Measurements from ENCODE around the gene INTS7.

- TF ChIP-seq ZNF8 (CRISPR knock-in tag; IDR thresholded peaks at IDR 0.05) (no peak), CSRNP3 (CRISPR knock-in tag; IDR thresholded peaks at IDR 0.05) (no peak), ZNF565 (CRISPR knock-in tag; conservative IDR thresholded peaks at IDR 0.05; ENCODE audit: low read depth) (no peak), ARNTL (CRISPR knock-in tag; IDR thresholded peaks at IDR 0.05; ENCODE audit: borderline replicate concordance, low read depth) (no peak), CREB5 (CRISPR knock-in tag; IDR thresholded peaks at IDR 0.05; ENCODE audit: low read depth) (no peak), PPARA (CRISPR knock-in tag; IDR thresholded peaks at IDR 0.05; ENCODE audit: borderline replicate concordance) (no peak), ZFP3 (CRISPR knock-in tag; IDR thresholded peaks at IDR 0.05) (no peak), TOX (CRISPR knock-in tag; IDR thresholded peaks at IDR 0.05; ENCODE audit: borderline replicate concordance) (no peak), ZC3H10 (CRISPR knock-in tag; IDR thresholded peaks at IDR 0.05) (no peak), PATZ1 (CRISPR knock-in tag; IDR thresholded peaks at IDR 0.05; ENCODE audit: borderline replicate concordance) (no peak), ISL1 (CRISPR knock-in tag; IDR thresholded peaks at IDR 0.05) (no peak), RARB (CRISPR knock-in tag; IDR thresholded peaks at IDR 0.05) (no peak), ZNF70 (CRISPR knock-in tag; IDR thresholded peaks at IDR 0.05) (no peak)
Observed at GRCh38 chr1:212034516-212035122, 738 bp downstream of the INTS7 start.

All from SK-N-SH treated with all-trans-retinoic acid at 6 μM for 48 hours (cell line).